CD4-positive, alpha-beta T cell treated with Interleukin-15 for 1 hour (primary cell): ENCODE measurements around the gene OXT.

Experiments
- DNase-seq: peaks from one replicate; pipeline ENCODE4 v3.0.0-alpha.2; 2020

OXT gene

GRCh38 chr20:3088031-3088430 is 16.6 kb downstream of the OXT start:
- no peak for DNase-seq

GRCh38 chr20:3090565-3090964 is 19.1 kb downstream of the OXT start:
- DNase-seq, result no peak

DNA sequence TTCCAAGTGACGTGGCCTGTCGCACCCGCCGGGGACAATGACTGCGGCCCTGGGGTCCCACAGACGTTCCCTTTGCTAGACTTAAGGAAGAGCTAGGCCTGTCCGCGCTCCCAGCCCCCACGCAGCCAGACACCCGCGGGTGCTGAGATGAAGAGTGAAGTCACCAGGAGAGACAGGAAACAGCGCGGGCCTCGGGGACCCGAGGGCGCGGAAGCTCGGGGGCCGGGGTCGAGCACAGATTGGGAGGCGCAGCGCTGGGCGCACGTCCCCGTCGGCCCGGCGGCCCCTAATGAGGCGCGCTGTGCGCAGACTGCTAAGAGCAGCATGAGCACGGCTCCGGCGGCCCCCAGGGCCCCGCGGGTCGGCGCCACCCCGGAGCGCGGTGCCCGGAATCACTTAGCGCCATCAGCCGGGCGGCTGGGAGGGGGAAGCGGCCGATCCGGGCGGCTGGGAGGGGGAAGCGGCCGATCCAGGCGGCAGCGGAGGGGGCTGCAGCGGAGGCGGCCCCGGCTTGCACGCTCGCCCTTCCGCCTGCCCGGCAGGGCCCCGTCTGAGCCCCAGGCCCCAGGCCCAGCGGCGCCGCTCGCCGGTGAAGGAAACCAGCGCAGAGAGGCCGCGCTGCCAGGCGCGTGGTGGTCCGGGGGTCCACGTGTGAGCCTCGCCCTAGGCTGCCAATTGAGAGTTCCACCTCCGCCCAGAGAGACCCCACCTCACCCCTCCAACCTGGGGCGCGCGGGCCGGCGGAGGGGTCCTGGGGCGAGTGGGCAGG is 21.4 kb downstream of the OXT start:
- DNase-seq, result peak; percentile 56

- peak; percentile 59 for DNase-seq
These were observed 22.5 kb downstream of the OXT start for GRCh38 chr20:3093861-3094361.

- no peak for DNase-seq
These were observed 23.6 kb downstream of the OXT start for GRCh38 chr20:3094848-3095629.

DNA sequence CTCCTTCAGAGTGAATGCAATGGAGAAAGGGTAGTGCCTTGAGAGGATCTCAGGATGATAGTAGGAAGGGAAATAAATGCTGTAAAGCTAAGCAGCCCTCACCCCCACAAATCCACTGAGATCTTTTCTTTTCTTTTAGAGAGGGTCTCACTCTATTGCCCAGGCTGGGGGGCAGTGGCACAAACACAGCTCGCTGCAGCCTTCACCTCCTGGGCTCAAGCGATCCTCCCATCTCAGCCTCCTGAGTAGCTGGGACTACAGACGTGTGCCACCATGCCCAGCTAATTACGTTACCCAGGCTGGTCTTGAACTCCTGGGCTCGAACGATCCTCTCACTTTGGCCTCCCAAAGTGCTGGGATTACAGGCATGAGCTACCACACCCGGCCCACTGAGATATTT is 29.1 kb downstream of the OXT start:
- no peak for DNase-seq

DNA sequence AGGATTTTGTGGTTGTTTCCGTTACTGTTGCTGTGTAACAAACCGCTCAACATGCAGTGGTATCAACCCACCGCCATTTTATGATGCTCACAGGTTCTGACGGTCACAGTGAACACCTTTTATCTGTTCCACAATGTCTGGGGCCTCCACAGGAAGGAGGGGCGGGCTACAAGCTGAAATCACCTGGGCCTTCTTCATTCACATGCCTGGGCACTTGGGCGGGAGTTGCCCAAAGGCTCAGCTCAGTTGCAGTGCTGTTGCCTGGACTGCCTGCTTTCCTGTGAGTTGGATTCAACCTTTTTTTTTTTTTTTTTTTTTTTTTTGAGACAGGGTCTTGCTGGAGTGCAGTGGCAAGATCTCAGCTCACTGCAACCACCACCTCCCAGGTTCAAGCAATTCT is 29.8 kb downstream of the OXT start:
- DNase-seq, result no peak

- peak; percentile 61 for DNase-seq
These were observed 30.5 kb downstream of the OXT start for GRCh38 chr20:3101737-3102574.

DNA sequence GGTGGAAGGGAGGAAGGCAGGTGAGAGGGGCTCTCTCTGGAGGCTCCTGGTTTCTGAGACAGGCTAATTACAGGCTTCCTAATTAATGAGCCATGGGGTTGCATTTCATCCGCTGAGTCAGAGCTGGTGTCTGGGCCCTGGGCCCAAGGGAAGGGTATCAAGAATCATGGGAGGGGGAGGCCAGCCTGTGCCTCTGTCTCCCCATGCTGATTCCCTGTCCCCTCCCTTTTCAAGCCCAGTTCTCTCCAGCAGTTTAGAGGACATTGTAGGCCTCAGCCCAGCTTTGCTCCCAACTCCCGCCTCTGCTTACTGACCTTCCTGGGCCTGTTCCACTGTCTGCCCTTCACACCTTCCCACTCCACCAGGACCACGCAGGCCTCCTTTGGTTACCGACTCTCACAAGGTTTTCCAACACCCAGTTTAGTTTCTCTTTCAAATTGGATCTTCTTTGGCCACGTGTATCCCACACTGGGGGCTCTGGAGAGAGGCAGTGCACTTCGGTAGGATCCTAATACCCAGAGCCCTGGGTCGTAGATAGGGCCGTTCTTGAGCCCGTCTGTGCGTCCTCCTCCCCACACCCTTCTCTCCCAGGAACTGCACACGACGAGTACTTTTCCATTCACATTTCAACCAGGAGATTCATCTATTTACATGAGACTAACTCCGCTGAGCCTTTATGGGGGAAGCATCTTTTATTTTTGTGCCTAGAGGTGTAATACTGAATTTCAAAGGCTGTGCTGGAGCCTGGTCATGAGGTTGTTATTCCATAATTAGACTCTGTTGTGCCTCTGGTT is 31.4 kb downstream of the OXT start:
- DNase-seq, result no peak

DNA sequence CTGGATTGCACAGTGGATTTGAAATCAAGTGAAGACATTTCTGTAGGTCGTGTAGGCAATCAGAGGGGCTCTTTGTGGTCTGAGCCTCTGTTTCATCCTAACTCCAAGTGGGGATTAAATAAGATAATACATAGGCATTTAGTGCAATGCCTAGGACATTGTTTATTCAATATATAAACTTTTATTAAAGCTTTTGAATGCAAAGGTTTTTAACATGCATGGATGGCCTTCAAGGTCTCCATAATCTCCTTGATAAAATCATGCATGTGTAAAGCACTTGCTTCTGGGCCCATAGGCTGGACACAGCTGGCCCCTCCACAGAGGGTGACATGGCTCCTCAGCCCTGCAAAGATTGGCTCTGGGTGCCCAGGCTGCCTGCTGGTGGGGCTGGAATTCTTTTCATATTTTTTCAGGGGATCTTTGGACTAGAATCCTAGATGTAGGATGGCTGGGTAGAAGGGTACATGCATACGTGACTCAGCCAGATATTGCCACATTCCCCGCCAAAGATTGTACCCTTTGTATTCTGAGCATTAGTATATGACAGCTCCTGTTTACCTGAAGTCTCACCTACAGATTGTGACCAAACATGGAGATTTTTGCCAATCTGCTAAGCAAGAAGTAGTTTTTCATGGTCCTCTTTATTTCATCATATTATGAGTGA is 32.1 kb downstream of the OXT start:
- no peak for DNase-seq

- DNase-seq, result no peak
These were observed 34.1 kb downstream of the OXT start for GRCh38 chr20:3105256-3106137.

DNA sequence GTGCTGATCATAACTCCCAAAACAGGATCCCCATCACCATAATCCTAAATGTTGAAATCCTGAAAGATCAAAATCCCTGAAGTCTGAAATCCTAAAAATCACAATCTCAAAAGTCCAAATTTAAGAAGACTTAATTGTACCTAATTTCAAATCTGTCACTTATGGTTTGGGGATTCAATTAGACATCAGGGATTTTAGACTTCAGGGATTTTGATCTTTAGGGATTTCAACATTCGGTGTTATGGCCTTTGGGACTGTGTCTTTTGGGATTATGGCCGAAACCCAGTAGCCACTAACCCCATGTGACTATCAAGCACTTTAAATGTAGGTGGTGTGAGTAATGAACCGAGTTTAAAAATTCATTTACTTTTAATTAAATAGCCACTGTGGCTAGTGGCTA is 34.8 kb downstream of the OXT start:
- DNase-seq, result no peak

DNA sequence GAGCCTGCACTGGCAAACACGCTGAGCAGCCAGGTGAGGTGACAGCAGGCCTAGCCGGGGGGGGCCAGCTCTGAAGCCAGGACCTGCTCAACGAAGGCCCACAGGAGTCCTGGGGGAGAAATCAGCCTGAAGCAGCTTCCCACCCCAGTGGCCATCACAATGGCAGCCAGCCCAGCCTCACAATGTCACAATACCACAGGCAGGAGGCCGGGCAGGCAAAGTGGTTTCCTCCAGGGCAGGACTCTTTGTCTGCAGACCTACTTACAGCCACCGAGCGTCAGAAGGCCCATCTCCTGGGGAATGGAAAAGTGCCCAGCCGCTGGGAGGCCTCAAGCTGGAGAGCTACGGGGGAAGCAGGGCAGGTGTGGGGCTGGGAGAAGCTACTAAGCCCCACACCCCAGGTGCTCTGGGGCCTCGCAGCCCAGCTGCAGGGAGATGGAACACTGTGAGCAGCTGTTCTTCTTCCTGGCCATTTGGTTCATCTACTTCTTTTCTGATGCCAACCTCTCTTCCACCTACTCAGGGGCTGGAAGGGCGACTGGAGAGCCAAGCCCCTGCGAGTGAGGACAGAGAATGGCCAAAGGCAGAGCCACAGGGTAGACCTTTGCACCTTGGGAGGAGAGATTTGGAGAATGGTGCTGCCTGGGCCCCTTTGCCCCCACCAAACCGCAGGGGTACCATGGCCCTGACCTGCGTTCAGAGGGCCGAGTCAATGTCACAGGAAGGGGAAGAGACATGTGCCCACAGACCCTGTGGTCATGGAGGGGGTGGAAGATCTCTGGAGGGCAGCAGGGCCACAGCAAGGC is 35.4 kb downstream of the OXT start:
- DNase-seq, result no peak

DNA sequence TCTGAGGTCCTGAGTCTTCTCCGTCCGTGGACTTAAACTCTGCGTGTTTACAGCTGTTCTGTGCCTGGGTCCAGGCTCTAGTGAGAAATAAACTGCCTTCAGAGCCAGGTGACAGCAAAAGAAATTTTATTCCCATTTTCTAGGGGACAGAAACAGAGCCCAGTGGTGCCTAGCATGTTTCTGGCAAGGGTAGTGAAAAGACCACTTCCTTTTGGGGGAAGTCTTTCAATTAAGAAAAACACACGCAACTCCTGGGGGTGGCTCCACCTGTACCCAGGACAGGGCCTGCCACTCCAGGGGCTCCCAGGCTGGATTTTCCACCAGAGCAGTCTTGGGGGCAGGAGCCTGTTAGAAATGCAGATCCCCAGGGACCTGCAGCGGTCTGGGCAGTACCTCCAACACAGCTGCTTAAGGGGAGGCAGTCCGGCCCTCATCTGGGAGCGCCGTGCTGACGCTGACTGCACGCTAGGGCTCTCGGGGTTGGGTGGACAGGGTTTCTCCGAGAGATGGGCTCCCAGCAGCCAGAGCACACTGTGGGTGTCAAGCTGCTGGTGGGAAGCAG is 36.1 kb downstream of the OXT start:
- DNase-seq, result no peak

- no peak for DNase-seq
These were observed 38.2 kb downstream of the OXT start for GRCh38 chr20:3109350-3110302.

GRCh38 chr20:3111507-3111906 is 40.1 kb downstream of the OXT start:
- DNase-seq, result no peak

- DNase-seq, result no peak
These were observed 40.6 kb downstream of the OXT start for GRCh38 chr20:3111995-3112394.
